Embryonic facial prominence (tissue), 1 donor: ENCODE measurements around the gene MPPED2.

Experiments
- DNase-seq: peaks from one replicate; pipeline ENCODE4 v3.0.0-alpha.2; 2016; ENCODE audit errors: extremely low spot score

The MPPED2 gene

DNA sequence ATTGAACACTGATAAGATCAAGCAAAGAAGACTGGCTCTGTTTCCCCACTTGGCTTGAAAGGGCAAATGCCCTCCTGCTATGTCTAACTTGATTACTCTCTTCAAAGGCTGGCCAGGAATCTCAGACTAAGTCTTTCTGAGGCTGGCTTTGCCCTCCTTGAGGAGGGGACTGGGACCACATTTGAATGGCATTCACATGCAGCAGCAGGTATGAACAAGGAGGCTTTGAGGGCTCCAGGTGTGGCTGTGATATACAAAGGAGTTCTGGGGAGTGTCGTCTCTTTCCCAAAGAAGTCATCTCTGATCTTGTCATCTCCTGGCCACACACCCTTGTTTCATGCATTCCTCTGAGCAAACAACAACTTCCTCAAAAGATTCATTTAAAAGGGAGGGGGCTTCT lies 132.4 kb downstream of the MPPED2 start:
- DNase-seq = no peak

DNA sequence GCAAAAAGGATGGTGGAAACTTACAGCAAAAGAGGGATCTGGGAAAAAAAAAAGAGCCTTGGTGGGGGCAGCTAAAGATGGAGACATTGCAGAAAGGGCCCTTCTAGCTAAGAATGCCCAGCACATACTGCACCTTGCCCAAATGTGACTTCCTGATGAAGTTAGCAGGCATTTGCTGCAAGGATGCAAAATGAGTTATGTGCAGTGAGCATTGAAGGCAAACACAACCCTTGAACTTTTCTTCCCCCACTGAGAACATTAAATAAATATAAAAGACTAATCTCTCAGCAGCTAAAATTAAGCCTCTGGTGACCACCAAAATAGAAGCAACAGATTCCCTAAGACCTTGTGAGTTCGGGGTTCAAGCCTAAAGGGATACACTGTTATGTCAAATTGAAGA lies 133.3 kb downstream of the MPPED2 start:
- DNase-seq = no peak

DNA sequence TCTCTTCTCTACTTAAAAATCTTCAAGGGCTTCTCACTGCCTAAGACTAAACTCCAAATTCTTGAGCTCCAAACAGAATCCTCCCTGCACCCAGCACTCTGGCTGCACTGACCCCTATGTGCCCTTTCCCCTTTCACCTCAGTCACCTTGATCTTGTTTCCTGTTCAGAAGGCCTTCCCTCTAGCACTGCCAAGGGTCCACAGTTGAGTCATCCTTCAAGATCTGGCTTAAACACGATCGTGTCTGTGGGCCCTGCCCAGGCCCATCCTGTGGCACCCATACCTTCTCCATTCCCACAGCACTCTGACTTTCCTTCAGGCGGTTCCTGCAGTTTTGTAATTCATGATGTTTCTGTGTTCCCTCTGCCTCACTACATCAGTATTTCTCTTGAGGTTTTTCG lies 134.0 kb downstream of the MPPED2 start:
- DNase-seq = no peak

DNA sequence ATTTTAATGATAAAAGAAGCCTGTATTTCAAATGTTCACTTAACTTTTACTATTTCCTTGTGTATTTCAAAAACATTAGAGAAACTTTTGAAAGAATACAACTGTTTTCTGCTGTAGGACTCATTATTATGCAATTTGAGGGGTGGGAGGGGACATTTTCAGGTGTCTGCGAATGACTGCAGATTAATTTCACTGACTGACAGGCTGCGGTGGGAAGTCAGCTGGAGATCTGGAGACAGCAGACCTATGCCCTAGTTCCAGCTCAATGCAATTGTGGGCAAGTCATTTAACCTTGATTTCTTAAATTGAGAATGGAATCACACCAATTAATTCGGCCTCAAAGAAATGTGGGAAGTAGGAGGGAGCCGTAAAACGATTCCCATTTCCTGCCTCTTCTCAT lies 134.5 kb downstream of the MPPED2 start:
- DNase-seq = no peak

DNA sequence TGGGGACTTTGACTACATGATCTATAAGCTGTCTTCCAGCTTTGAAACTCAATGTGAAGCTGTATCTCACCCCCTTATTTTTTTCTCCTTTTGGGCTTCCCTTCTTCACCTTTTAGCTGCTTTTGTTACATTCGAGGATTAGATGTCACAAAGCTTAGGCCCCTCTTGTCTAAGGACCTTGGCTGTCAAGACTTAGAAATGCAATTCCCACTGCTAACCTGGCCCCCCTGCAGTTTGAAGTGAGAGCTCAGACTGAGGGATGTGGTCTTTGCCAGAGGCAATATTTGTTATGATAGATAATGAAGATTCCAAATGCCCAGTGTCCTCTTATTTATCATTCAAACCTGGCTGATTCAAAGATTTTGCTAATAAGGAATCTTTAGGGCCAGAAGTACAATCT lies 135.0 kb downstream of the MPPED2 start:
- no peak for DNase-seq

DNA sequence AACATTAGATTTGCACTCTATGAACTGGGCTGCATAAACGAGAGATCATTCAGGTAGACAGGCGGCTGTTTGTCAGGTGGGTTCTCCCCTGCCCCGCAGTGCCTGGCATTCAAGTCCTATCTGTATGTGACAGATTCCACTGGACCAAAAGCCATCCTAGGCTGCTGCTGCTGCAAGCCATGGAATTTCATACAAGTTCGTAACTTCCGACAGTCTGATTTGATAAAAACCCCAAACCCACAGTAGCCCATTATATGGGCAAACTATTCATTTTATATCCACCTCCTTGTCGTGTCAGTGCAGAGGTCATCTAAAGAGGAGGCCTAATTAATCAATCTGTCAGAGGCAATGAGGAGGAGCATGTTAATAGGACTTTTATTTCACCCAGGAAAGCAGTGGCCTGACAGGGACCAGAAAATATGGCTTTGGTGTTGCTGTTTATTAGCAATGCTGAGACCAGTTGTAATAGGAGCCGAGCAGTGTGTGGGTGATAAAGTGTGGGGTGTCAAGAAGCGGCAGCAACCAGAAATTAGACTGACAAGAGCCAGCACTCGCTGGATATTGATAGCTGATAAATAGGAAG lies 139.0 kb downstream of the MPPED2 start:
- no peak for DNase-seq

DNA sequence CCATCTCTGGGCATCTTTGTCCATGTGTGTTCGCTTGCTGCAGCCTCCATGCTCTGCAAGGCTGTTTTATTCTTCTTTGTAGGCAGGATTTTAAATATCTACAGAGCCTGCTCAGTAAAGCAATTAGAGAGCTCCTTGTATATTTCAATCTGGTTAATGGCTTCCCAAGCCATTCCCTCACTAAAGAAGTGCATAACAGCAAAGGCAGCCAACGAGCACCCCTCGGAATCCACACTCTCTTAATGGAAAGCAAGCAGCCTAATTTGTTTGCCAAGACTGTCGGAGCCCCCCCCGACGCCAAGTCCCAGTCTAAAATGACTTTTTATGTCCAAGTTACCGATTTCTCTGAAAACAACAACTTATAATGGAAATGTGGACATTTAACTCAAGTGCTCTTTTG lies 139.6 kb downstream of the MPPED2 start:
- no peak for DNase-seq

DNA sequence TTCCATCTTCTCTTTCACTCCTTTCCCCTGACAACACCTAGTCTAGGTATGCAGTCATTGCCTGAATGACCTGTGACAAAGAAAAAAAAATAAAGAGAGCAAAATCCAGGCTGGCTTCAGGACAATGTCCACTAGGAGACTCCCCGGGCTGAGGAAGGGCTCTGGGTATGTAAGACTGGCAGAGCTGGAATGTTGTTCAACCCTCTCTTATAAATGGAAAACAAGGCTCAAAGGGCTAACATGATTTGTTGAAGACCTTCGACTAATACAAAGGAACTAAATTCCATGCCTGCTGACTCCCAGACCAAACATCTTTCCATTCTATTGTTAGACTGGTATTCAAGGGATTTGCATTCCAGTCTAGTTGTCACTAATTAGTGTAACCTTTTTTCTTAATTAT lies 141.1 kb downstream of the MPPED2 start:
- no peak for DNase-seq

DNA sequence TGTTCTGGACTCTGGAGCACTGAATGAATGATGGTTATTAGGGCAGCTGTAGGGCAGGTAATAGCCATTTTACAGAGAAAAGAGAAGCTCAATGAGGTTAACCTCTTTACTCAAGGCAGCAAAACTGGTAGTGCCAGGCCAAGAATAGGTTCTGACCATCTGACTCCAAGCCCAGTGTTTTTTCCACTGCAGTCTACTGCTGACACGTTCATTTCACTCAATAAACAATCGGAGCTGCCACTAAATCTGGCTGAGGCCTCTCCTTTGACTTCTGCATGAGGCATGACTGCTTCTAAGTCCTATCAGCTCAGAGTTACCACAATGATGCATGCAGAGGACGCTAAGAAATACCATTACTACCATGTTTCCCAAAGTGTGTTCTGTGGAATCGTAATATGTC lies 145.6 kb downstream of the MPPED2 start:
- DNase-seq = no peak

DNA sequence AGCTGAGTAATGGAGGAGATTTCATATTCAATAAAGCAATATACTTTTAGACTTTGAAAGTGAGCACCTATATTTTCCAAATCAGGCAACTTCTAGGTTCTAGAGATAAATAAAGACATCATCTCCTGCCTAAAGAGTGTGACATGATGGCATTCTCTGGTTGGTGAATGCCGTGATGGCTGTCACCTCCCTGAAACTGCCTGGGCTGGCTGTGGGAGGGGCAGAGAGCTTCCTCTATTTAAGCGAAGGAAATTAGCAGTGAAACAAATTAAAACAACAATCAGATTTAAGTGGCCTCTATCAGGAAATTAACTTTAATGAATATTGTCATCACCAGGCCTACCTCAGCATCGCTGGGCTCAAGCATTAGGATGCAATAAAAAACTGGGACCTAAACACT lies 149.4 kb downstream of the MPPED2 start:
- no peak for DNase-seq

DNA sequence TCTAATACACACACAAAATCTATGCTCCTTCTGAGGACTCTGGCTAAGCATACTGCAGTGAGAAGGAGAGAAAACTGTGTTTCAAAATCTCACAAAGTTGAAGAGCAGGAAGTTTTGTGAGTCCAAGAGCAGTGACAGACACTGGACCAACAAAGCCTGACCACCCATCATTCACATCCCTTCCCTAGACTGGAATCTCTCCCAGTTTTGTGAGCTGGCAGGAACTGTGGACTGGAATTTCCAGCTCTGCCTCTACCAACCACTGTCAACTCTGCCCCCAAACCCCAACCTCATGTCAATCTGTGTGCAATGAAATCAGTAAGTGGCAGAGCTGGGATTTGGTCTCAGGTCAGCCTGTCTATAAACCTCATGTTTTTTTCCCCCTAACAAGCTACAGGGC lies 150.7 kb downstream of the MPPED2 start:
- no peak for DNase-seq

DNA sequence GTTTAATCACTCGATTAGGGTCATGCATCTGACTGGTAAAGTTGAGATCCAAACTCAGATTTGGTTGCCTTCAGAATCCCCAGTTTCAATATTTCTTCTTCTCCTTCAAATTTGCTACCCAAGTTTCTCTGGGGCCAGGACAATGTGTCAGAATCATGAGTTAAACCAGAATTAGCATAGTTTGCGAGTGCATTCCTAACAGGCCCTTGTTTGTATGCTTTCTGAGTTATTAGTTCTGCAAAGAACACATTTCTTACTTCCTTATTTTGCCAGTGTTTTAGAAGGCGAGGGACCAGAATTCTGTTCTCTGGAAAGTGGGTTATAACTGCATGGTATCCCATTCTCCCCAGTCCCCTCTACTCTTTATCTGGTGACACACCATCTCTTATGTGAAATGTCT lies 151.3 kb downstream of the MPPED2 start:
- no peak for DNase-seq

DNA sequence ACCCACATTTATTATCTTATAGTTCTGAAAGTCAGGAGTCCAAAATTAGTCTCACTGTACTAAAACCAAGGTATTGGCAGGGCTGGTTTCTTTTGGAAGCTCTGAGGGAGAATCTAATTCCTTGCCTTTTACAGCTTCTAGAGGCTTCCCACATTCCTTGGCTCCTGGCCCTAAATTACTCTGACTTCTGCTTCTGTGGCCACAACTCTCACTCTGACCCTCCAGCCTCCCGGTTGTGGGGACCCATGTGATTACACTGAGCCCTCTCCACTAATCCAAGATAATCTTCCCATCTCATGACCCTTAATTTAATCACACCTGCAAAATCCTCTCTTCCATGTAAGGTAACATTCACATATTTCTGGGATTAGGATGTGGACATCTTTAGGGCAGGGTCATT lies 152.3 kb downstream of the MPPED2 start:
- DNase-seq = no peak

DNA sequence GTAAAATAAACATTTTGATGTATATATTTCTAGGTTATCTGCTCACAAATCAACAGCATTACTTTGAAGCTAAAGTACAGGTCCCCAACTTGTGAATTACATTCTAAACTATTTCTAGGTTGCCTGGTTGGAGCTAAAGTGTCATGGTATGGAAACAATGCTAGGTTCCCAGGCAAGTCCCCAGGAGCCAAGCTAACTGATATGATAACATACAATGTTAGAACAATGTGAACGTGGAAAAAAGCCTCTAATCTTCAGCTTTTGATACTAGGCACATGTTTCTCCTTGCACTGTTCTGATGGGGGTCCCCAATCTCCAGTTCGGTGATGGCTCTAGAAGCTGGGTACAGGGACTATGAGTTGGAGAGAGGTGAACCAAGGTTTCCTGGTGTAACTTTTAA lies 153.4 kb downstream of the MPPED2 start:
- no peak for DNase-seq

DNA sequence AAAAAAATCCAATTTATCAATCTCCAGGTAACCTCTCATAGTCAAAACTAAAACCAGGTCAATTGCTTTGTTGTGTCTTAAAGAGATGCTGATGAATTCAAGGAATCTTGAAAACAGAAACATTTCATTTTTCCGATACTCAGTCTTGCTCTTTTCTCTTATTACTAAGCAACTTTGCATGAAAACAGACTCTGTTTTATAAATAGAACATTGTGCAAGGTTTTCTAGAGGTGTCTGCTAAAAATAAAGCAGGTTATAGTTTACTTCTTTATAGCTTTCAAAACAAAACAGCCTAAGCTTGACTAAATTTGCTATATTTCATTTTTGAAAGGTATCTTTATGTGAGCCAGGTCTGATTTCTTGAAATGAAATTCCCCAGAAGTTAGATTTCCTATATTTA lies 154.0 kb downstream of the MPPED2 start:
- no peak for DNase-seq

DNA sequence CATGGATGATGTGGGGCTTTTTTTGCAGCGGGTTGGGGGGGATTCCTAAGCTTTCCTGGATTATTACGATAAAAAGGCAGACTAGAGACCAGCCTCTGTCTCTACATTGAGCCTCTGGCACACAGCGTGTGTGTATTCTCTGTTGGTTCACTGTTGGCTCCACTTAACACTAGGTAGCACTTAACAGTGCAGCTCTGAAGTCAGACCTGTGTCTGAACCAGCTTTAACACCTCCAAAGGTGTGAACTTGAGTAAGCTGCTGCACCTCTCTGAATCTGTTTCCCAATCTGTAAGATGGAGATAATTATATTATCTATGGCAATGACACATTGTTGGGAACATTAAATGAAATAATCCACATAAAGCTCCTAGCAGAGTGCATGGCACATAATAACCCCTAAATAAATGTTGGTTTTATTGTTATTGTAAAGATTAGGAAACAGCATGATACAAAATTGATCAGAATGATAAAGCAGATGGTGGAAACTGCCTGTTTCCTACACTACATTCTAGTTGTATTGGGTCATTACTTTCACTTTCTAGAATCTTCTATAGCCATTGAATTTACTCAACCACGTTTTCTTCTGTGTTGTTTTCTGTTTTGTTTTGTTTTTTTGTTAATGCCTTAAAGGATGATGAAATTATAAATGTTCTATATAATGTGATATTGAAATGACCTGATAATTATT lies 154.9 kb downstream of the MPPED2 start:
- DNase-seq = no peak

DNA sequence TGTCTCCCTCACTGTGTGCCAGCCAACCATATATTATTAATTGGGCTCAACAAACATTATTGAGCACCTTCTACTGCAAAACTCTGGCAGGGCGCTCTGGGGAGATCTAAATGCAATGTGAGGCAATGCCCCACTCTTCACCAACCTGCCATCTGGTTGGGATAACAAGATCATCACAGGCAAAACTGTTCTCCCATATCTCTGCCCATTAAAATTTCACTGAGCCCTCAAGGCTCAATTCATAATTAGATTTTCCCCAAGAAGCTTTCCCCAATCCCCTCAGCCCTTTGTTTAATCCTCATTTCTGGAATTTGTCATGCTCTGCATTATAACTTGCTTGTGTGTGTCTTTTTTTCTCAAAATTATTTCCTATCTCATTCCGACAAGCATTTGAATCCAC lies 156.6 kb downstream of the MPPED2 start:
- no peak for DNase-seq

DNA sequence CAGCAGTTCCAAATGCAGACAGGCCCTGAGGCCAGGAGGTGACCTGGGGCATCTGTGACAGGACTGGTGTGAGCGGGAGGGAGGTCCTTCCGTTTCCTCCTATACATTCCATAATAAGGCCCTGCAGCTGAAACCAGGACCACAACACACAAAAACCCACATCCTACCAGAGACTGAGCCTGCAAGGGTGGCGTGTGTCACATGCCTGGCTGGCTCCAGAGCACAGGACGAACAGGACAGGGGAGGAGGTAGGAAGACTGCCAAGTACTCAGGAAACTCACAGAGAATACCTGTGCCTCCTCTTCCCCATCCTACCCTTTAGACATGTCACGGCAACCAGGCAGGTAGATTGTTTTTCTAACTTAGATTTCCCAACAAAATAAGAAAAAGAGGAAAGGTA lies 159.4 kb downstream of the MPPED2 start:
- DNase-seq = no peak

DNA sequence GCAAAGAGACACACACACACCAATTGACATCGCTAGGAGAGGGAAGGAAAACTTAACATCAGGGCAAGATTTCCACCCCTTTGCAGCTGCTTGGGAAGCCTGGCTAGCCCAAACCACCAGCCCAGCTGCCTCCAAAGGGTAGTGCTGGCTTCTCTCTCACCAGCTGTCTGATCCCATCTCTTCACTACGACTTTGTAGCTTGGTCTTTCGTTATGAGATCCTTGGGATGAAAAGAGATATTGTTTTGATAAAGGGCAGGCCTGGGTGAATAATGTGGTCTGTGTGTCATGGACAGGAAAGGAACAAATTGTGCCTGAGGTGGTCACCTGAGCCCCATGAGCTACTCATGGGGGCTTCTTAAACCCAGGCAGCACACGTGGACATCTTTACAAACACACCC lies 161.3 kb downstream of the MPPED2 start:
- DNase-seq = no peak

DNA sequence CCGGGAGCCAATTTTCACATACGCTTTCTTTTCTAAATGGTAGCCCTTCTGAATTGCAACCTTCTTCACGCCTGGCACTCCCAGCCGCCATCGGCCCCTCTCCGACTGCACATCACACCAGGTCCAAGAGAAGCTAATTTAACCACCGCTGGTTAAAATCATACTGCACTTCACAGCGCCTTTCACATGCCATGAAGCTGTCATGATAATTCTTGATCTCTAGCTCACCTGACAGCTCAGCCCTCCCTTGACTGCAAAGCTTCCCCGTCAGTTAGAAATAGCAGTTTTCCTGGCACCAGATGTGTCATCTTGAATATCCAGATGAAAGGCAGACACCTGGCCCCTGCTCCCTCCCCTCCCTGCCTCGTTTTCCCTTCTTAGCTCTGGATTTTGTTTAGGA lies 161.8 kb downstream of the MPPED2 start:
- DNase-seq = no peak

DNA sequence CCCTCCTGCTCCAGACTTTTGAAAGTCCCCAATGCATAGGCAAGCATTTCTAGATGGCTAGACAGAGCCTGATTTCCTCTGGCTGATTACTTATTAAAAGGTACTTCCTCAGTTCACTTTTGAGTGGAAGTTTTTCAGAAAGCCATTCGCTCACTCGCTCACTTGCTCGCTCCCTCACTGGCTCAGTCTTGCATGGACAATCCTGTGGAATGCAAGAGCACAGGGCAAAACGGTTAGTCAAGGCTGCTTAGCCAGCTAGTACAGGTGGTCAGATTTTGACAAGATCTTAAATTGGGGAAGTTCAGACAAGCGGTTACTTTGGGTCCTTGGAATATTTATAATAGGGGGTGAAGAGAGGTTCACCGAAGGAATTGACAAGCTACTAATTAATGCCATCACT lies 162.3 kb downstream of the MPPED2 start:
- no peak for DNase-seq

DNA sequence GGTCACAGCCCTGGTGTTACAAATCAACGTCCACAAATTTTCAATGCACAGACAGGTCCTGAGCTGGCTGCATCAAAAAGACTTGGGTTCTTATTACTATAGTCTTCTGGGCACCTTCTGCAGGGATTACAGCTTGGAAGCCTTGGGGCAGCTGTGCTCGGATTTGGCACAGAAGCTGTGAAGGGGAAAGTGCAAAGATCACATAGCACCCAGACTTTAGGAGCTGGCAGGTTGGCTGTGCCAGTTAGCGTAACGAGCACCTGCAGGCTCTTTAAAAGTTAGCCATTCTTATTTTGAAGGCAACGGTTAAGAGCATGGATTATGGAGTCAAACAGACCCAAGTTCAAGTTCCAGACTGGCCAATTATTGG lies 162.9 kb downstream of the MPPED2 start:
- no peak for DNase-seq

DNA sequence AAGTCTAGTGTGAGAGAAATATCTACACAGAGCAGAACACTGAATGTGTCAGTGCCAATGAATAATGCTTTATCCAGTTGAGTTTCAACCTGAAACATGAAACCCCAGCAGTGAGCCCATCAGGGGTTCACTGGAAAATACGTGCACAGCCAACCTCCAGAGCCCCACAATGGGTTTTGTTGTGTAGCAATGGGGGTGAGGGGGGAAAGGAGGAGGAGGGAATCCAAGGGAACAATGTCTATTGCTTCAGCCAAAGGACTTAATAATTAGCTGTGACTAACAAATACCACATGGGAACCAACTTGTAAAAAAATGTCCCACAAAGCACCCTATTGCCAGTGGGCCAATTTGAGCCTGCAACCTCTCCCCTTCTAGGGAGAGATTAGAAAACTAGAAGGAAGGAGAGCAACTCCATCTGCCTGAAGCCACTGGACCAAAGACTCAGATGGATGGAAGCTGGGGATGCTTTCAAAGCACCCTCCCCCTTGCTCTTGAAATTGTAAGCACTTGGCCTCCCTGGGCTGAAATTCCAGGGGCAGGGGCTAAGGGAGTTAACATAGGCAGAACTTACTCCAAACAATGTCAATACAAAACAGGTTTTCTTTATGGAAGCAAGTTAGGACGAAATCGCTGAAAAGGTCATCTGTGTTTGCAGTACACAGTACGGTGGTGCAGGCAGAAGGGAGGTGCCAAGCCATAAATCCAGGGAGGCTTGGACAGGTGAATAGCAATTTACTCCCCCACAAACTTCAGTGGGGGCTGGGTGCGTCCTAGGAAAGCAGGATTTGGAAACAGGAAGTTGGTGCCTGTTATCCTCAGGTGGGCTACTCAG lies 163.5 kb downstream of the MPPED2 start:
- peak; percentile 52 for DNase-seq
